Stimulated activated CD8-positive, alpha-beta memory T cell treated with anti-CD3 and anti-CD28 coated beads, Interleukin-12 subunit alpha, Interleukin-12 subunit beta, amount 100 ng/mL, for 4 hours (primary cell): ENCODE measurements around the gene CDH5.

Source experiments
- DNase-seq: peaks from one replicate; pipeline ENCODE4 v3.0.0-alpha.2; 2020; ENCODE audit warnings: low read depth

CDH5 gene

GRCh38 chr16:66353055-66353454 lies 13.4 kb upstream of the CDH5 start:
- no peak for DNase-seq

- DNase-seq: no peak
These were observed 12.2 kb upstream of the CDH5 start for GRCh38 chr16:66354034-66354909.

- no peak for DNase-seq
These were observed 11.0 kb upstream of the CDH5 start for GRCh38 chr16:66355526-66355925.

GRCh38 chr16:66357523-66357928 lies 9.0 kb upstream of the CDH5 start:
- DNase-seq: no peak

- DNase-seq: no peak
These were observed 8.3 kb upstream of the CDH5 start for GRCh38 chr16:66358231-66358630.

- DNase-seq: no peak
These were observed 7.5 kb upstream of the CDH5 start for GRCh38 chr16:66359012-66359411.

- DNase-seq: no peak
These were observed 6.5 kb upstream of the CDH5 start for GRCh38 chr16:66359811-66360608.

- DNase-seq: no peak
These were observed 5.7 kb upstream of the CDH5 start for GRCh38 chr16:66360624-66361324.

- DNase-seq: no peak
These were observed 4.8 kb upstream of the CDH5 start for GRCh38 chr16:66361604-66362135.

- no peak for DNase-seq
These were observed 3.2 kb upstream of the CDH5 start for GRCh38 chr16:66363211-66363777.

GRCh38 chr16:66364117-66364958 lies 2.2 kb upstream of the CDH5 start:
- DNase-seq: no peak

GRCh38 chr16:66364959-66365306 lies 1.6 kb upstream of the CDH5 start:
- no peak for DNase-seq

GRCh38 chr16:66365651-66366050 lies 840 bp upstream of the CDH5 start:
- no peak for DNase-seq

GRCh38 chr16:66367968-66368891 lies 1.7 kb downstream of the CDH5 start:
- DNase-seq: no peak

- no peak for DNase-seq
These were observed 2.6 kb downstream of the CDH5 start for GRCh38 chr16:66369055-66369592.

- no peak for DNase-seq
These were observed 4.5 kb downstream of the CDH5 start for GRCh38 chr16:66370786-66371684.

- no peak for DNase-seq
These were observed 5.8 kb downstream of the CDH5 start for GRCh38 chr16:66372078-66372897.

- no peak for DNase-seq
These were observed 6.3 kb downstream of the CDH5 start for GRCh38 chr16:66372898-66373155.
